HG03175 (cell line): ENCODE results near the gene EIF5.

ENCODE experiments used
- ATAC-seq: cut with Tn5 transposase; IDR thresholded peaks from one replicate; pipeline ENCODE4 v1.9.1; 2021; ENCODE audit warnings: mild to moderate bottlenecking, moderate library complexity; ENCODE audit not compliant: unreplicated experiment

Gene EIF5

DNA sequence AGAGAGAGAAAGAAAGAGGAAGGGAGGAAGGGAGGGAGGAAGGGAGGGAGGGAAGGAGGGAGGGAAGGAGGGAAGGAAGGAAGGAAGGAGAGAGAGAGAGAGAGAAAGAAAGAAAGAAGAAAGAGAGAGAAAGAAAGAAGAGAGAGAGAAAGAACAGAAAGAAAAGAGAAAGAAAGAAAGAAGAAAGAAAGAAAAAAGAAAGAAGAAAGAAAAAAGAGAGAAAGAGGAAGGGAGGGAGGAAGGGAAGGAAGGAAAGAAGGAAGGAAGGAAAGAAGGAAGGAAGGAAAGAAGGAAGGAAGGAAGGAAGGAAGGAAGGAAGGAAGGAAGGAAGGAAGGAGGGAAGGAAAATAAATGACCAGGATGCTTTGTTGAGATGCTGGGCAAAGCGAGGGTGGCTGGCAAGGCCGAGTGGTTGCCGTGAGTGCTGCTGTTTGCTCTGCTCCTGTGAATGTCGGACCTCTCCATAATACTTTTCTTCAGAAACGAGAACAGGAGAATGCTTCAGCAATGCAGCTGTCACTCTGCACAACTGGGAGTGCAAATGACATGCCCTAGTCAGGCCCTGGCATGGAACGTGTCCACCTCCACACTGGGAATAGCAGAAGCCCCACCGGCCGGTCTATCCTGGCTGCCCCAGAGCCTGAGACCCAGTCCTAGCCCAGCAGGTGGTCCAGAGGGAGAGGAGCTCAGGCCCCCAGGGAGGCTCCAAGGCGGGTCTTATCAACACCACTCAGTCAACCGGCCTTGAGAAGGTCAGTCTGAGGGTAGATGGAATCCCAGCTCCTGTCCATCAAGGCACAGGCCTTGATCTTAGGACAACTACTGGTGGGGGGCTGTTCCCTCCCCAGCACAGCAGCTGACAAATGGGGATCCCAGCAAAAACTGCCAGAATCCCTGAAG lies 25.1 kb upstream of the EIF5 start:
- no peak for ATAC-seq

DNA sequence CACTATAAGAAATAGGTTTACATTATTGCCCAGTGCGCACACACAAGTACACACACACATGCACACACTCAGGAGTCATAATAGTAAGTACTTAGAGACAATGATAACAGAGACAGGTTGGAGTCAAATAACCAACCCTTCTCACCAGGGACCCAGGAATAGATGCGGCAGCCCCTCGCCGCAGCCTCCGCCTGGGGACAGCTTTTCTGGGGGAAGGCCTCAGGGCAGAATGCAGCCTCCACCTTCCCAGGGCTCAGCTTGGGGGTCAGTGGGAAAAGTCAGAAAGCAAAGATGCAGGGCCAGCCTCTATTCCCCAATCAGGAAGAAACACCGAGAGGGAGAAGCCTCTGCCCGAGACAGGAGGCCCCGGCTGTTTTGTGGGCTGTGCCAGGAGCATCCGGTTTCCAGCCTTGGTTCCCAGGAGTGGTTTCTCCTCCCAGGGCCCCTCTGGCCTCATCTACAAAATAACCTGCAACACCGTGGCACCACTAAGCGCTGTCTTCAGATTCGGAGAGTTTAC lies 23.4 kb upstream of the EIF5 start:
- ATAC-seq = no peak

DNA sequence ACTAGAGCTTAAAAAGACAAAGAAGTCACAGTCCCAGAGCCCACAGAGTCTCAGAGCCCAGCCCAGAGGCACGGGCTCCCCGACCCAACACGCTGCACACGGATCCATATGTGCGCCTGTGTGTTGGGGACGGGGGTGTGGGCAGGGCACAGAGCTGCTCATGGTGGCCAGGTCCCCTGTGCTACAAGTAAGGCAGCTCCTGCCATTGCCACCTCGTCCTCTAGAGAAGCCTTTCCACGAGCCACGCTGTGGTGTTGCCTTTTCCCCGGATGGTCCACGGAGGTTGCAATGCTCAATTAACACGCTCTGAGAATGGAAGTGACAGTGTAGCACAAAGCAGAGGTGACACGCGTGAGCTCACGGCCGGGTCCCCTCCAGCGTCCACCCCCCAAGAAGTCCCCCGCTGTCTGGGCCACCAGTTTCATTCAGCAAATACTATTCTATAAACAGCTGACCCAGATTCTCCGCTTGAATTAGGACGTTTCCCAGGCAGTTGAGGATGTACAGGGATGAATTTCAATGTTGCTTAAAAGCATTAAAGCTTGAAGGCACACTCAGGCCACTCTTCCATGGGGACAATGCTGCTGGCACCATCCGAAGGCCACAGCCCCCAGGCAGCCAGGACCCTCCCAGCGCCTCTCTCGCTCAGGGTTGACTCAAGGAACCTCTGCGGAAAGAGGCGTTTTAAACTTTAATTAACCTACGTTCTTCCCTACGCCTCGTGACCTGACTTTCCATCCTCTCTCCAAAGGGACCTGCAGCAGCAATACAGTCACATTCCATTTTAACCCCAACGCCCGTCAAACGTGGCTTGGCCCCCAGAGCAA lies 22.7 kb upstream of the EIF5 start:
- ATAC-seq = no peak

DNA sequence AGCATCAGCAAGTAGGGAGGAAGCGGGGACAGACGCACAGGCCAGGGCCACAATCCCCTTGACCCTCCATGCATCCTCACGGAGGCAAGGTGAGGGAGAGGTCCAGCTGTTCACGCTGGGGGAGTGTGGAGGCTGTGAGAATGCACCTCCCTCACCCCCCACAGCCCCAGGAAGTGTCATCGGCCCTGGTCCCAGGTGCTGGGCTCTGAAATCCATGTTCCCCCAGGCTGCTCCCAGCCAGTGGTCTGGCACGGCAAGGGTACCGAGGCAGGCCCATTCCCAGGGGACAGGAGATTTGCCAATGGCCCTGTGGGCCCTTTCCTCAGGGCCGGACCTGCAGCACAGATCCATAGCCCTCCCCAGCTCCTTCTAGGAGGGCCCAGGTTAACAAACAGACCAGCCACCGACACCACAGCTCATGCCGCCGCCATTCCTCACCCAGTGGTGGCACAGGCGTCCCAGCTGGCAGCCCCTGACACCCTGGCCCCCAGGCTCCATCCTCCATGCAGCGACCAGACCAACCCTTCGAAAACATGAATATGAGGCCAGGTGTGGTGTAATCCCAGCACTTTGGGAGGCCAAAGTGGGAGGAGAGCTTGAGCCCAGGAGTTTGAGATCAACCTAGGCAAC lies 21.9 kb upstream of the EIF5 start:
- ATAC-seq = no peak

DNA sequence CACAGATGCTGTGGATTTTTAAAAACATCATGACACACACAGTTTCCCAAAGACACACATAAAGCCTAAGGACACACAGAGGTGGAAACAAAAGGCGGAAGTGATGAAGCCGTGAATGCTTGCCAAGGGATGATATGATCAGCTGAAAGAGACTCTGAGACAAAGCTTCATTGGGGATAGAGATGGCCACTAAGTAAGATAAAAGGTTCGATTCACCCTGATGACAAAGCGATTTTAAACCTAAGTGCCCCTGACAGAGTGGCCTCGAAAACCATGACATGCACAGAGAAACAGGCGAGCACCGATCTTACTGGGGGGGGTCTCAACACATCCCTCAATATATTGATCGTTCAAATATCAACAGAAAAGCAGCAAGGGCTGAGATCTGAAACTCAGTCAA lies 20.3 kb upstream of the EIF5 start:
- ATAC-seq = no peak

DNA sequence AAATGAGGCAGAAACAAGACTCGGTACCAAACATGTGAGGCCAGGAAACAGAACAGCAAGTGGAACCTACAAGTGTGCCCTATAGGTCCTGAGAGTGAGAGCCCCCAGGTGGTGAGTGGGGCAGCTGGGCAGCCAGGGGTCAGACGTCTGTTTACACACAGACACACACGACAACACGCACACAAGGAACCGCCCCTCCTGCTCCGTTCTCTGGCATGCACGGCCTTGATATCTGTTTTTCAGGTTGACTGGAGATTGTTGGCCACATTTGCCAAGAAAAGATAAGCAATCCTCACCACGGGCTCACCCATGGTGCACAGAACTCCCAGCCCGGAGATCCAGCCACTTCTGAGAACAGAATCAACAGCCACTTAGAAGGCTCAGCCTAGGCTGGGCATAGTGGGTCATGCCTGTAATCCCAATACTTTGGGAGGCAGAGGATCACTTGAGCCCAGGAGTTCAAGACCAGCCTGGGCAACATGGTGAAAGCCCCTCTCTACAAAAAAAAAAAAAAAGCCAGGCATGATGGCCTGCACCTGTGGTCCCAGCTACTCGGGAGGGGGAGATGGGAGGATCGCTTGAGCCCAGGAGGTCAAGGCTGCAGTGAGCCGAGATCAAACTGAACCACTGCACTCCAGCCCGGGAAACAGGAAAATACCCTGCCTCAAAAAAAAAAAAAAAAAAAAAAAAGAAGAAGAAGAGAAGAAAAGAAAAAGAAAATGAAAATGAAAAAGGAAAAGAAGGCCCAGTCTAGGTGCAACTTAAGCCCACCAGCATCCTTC lies 19.4 kb upstream of the EIF5 start:
- no peak for ATAC-seq

DNA sequence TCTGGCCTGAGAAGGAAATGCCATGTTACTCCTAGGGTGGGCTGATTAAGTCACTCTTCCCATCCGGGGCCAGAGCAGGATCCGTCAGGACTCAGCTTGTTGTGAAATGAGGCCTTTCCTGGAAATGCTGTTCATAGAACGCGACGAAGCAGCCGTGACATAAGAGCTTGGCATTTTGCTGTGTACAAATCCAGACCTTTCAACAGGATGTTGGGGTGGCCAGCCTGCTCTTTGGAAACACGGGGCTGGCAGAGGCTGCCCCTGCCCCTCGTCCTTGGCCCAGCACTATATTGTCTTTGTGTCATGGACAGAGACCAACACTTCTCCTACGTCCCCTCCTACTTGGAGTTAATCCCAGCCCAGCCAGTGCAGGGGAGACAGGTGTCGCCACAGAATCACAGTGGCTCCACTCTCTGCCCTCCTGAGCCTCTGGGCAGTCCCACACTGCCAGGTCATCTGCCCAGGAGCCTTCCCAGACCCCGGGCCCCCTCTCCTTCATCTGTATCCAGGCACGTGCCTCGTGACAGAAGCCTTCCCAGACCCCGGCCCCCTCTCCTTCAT lies 18.6 kb upstream of the EIF5 start:
- ATAC-seq = no peak

DNA sequence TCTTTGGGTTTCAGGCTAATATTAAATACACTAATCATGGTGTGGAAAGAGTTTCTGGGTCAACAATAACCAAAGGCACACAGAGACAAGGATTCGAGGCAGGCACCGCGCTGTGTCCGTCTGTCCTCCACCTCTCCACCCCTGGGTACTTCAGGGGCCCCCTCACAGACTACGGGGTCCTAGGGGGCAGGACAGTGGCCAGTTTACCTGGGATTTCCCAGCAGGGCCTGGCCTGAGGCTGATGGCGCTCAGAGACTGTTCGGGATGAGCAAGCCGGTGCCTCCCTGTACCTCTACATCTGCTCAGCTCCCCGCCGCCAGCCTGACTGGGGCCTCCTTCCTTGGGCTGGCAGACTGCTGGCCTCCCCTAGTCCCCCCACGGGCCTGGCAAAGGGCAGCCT lies 18.1 kb upstream of the EIF5 start:
- ATAC-seq = no peak

DNA sequence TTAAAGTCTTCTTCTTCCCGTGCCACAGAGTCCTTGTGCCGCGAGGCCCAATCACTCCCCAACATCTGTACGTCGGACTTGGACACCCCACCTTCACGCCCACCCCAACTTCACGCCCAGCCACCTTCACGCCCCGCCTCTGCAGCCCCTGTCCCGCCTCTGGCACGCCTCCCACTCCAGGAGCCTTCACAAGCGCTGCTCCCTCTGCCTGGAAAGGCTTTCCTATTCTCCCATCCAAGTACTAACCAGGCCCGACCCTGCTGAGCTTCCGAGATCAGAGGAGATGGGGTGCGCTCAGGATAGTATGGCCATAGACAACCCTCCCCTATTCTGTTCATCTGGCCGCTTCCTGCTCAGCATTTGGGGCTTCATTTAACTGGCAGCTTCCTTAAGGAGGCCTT lies 17.3 kb upstream of the EIF5 start:
- no peak for ATAC-seq

DNA sequence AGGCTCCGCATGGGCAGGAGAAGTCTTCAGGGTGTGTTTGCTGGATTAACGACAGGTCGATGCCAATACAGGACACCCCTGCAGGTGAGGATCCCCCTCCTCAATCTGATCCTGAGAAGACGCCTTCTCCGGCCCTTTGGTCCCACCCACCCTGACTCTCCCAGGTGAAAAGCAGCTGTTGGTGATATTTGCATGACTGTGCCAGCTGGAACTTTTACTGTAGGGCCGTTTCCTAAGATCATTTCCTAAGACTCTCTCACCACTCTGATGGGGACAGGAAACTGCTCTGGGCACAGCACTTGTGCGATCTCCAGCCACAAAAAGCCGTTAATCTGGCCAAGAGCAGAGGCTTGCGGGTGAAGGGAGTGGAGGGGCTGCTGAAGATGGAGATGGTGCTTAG lies 16.8 kb upstream of the EIF5 start:
- ATAC-seq = no peak

DNA sequence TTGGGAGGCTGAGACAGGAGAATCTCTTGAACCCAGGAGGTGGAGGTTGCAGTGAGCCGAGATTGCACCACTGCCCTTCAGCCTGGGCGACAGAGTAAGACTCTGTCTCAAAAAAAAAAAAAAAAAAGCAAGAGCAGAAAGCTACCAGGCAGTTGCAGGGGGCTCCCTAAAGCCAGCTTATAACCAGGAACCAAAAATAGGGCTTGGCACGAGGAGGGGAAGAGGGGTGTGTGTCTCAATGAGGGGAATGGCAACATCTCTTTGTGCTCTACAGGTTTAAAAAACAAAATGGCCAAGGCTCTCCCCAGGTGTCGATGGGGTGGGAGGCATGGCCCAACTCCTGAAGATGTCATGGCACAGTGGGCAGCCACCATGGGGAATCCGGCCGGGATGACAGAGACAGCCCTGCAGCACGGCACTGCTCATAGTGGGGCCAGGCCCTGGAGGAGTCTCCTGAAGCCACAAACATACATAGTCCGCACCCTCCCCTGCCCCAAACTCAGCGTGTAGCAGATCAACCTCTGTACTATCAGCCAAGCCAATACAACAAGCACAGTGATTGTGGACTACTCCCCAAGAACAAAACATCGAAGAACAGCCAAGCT lies 16.0 kb upstream of the EIF5 start:
- ATAC-seq = no peak

DNA sequence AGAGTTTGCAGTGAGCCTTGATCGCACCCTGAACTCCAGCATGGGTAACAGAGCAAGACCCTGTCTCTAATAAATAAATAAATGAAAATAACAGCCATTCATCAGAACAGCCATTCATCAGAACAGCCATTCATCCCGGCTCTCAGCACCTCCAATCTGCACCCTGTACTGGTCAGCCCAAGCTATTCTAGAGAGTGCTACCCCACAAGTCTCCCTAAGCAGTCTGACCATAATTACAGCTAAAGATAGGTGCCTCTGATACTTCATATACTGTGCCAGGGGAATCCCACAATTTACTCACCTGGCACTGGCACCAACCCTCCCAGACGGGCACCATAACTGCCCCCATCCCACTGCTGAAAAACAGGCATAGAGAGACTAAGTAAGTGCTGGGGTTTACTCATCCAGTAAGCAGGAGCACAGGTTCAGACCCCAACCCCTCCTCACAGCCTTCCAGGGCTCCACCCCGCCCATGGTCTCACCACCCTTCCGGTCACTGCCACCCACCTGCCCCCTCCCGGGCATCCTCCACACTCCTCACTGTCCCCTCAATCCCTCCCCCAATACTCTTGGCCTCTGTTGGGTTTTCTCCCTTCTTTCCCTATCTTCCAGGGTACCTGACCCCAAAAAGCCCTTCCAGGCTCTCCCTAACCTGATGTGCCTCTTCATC lies 15.2 kb upstream of the EIF5 start:
- no peak for ATAC-seq

DNA sequence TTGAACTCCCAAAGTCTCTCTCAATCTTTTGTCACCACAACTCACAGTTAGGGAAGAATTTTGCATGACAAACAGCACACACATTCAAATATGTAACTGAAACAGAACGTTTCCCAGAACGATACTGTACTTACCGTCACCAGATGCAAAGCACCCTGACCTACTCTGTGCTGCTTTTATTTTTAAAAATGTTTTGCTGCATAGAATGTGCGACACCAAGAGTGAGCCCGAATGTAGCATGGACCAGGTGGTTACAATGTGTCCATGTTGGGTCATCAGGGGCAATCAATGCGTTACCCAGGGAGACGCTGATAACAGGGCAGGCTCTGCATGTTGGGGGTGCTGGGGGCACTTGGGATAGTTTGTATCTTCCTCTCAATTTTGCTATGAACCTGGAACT lies 14.6 kb upstream of the EIF5 start:
- ATAC-seq = no peak

DNA sequence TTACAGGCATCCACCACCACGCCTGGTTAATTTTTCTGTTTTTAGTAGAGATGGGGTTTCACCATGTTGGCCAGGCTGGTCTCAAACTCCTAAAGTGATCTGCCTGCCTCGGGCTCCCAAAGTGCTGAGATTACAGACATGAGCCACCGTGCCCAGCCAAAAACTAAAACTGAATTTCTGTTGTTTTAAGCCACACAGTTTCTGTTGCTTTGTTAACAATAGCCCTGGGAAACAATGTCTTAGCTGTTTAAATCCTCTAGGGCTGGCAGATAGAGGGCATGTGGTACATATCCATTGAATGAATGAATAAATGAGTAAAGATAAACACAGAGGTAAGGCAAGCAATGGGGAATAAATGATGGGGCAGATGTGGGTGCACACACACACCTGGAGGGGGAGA lies 8.0 kb upstream of the EIF5 start:
- no peak for ATAC-seq

DNA sequence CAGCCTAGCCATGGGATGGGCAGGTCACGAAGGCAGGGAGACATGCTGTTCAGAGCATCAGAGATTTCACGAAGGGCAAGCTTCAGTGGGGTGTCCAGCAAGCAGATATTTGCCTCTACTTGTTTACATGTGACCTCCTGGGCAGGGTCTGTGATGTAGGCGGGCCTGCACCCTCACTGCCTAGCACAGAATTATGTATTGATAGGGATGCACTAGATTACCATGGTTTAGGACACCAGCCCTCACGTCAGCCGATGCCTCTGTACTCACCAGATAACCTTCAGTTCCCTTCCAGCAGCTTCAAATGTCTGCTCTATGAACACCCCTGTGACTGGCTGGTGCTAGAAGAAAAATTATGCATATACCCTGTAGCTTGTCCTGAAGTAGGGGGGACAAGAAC lies 5.1 kb upstream of the EIF5 start:
- no peak for ATAC-seq

DNA sequence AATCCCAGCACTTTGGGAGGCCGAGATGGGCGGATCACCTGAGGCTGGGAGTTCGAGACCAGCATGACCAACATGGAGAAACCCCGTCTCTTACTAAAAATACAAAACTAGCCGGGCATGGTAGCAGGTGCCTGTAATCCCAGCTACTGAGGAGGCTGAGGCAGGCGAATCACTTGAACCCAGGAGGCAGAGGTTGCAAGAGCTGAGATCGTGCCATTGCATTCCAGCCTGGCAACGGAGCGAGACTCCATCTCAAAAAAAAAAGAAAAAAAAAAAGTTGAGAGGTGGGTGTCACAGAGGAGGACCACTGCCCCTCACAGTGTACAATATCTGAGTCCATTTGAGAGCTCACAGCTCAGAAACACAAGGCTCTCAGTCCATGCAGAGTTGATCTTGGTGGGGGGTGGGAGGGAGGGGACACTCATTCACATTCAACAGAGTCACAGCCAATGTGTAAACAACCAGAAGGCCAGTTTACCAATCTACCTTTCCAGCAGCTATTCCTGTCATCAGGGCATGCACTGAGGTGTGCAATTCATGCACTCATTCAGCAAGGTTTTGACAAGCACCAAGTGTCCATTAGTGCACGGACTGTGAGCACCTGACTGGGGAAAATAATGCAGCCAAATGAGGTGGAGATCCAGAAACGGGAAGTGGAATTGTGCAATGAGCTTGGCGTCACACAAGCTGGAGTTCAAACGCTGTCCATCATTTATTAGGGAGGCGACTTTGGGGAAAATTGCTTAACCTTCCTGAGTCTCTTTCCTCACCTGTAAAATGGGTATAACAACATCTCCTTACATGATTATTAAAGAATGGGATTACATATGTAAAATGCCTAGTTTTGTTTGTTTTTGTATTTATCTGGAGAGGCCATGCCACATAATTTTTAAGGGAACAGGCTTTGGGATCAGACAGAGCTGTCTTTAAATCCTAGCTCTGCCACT lies 4.4 kb upstream of the EIF5 start:
- ATAC-seq = no peak

DNA sequence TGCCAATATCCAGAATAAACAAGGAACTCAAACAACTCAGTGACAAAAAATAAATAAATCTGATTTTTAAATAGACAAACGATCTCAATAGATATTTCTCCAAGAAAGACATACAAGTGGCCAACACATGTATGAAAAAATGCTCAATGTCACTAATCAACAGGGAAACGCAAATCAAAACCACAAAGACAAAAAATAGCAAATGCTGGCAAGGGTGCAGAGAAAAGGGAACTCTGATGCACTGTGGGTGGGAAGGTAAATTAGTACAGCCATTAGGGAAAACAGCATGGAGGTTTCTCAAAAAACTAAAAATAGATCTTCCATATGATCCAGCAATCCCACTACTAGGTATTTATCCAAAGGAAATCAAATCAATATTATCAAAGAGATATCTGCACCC lies 3.5 kb upstream of the EIF5 start:
- ATAC-seq = no peak

DNA sequence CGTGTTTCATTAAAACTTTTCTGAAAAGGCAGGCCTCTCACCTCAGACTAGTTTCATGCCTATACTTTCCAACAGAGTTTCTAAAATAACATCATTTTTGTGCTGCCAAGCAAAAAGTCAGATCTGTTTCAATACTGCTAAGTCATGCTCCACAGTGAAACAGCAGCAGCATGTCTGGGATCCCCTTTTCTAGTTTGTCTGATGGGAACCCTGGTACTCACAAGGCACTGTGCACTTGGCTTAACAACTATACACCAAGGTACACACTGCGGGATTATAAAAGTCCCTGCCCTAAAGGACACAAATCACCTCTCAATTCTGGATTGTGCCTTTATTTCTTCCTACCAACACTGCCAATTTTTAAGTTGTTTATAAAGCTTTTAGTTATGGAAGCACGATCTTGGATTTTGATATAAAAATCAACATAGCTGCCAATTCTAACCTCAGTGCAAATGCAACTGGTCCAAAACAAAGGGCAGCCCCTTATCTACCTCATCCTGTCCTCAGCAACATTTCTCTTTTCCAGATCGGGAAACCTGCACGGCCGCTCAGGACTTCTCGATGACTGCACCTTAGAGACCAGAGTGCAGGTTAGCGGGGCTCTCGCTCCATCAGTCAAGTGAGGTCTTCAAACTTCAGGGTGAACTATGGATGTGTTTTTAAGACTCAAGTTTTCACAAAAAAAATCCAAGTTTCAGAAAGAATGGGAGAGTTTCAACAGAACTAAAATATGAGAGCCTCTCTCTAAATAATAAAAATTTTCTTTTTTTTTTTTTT lies 1.7 kb upstream of the EIF5 start:
- no peak for ATAC-seq
